ENCODE measurements around the gene VPS45.
"Not testable (repeated sequence)": the region's sequence is repeated elsewhere in the genome, so short reads cannot be mapped to it uniquely, and the experiment has no call there.

The VPS45 gene

GRCh38 chr1:150180474-150180873, 112.9 kb downstream of the VPS45 start:
- in situ Hi-C loops (cut with HindIII; ENCODE audit: low pct_ligation_motif_present, low sequenced_read_pairs): loop anchor here (25.0 kb wide), 1 partner anchor 93 kb away; no protein-coding TSS in a partner anchor
- H3K27ac ChIP-seq: no peak overlapping the region
- no peaks in the 10 kb centered on the region for H3K36me3 ChIP-seq (replicated peaks)
- DNase-seq: no peak
- no peak overlapping the region for H3K4me3 ChIP-seq (ENCODE audit: low read depth, low read length)
- no peaks in the 10 kb centered on the region for H3K27me3 ChIP-seq (replicated peaks)
- TF ChIP-seq, protein P1, sequence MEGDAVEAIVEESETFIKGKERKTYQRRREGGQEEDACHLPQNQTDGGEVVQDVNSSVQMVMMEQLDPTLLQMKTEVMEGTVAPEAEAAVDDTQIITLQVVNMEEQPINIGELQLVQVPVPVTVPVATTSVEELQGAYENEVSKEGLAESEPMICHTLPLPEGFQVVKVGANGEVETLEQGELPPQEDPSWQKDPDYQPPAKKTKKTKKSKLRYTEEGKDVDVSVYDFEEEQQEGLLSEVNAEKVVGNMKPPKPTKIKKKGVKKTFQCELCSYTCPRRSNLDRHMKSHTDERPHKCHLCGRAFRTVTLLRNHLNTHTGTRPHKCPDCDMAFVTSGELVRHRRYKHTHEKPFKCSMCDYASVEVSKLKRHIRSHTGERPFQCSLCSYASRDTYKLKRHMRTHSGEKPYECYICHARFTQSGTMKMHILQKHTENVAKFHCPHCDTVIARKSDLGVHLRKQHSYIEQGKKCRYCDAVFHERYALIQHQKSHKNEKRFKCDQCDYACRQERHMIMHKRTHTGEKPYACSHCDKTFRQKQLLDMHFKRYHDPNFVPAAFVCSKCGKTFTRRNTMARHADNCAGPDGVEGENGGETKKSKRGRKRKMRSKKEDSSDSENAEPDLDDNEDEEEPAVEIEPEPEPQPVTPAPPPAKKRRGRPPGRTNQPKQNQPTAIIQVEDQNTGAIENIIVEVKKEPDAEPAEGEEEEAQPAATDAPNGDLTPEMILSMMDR (IDR thresholded peaks at IDR 0.05; ENCODE audit: low read depth, low read length, missing control alignments): no peak

- Histone ChIP-seq H3K27me3 (replicated peaks) (no peaks in the 10 kb centered on the region), H3K36me3 (replicated peaks) (no peaks in the 10 kb centered on the region), H3K27ac (no peak overlapping the region), H3K4me3 (ENCODE audit: low read depth, low read length) (no peak overlapping the region)
- DNase-seq: no peak
- TF ChIP-seq, protein P1 (IDR thresholded peaks at IDR 0.05; ENCODE audit: low read depth, low read length, missing control alignments): no peak
- in situ Hi-C loops (cut with HindIII; ENCODE audit: low pct_ligation_motif_present, low sequenced_read_pairs): loop anchor here (25.0 kb wide), 1 partner anchor 95 kb away; no protein-coding TSS in a partner anchor
These were observed 114.7 kb downstream of the VPS45 start for GRCh38 chr1:150182247-150182646.

GRCh38 chr1:150183061-150183460, 115.5 kb downstream of the VPS45 start:
- DNase-seq: no peak
- TF ChIP-seq, protein P1 (IDR thresholded peaks at IDR 0.05; ENCODE audit: low read depth, low read length, missing control alignments): no peak
- no peaks in the 10 kb centered on the region for H3K27me3 ChIP-seq (replicated peaks)
- no peak overlapping the region for H3K27ac ChIP-seq
- no peak overlapping the region for H3K4me3 ChIP-seq (ENCODE audit: low read depth, low read length)
- H3K36me3 ChIP-seq (replicated peaks): no peaks in the 10 kb centered on the region
- in situ Hi-C loops (cut with HindIII; ENCODE audit: low pct_ligation_motif_present, low sequenced_read_pairs): loop anchor here (25.0 kb wide), 1 partner anchor 96 kb away; no protein-coding TSS in a partner anchor

- TF ChIP-seq, protein P1 (IDR thresholded peaks at IDR 0.05; ENCODE audit: low read depth, low read length, missing control alignments): no peak
- in situ Hi-C loops (cut with HindIII; ENCODE audit: low pct_ligation_motif_present, low sequenced_read_pairs): loop anchor here (25.0 kb wide), 1 partner anchor 98 kb away; no protein-coding TSS in a partner anchor
- DNase-seq: no peak
- peak overlapping the region; percentile 90 for H3K27ac ChIP-seq
- no peak overlapping the region for H3K4me3 ChIP-seq (ENCODE audit: low read depth, low read length)
- no peaks in the 10 kb centered on the region for H3K36me3 ChIP-seq (replicated peaks)
- H3K27me3 ChIP-seq (replicated peaks): no peaks in the 10 kb centered on the region
These were observed 117.9 kb downstream of the VPS45 start for GRCh38 chr1:150185481-150185880.

- in situ Hi-C loops (cut with HindIII; ENCODE audit: low pct_ligation_motif_present, low sequenced_read_pairs): loop anchor here (25.0 kb wide), 1 partner anchor 99 kb away; no protein-coding TSS in a partner anchor
- not testable (repeated sequence) for DNase-seq; H3K27me3 ChIP-seq (replicated peaks); H3K36me3 ChIP-seq (replicated peaks); H3K4me3 ChIP-seq (ENCODE audit: low read depth, low read length)
- peak overlapping the region; percentile 90 for H3K27ac ChIP-seq
These were observed 118.8 kb downstream of the VPS45 start for GRCh38 chr1:150186438-150186788.

DNA sequence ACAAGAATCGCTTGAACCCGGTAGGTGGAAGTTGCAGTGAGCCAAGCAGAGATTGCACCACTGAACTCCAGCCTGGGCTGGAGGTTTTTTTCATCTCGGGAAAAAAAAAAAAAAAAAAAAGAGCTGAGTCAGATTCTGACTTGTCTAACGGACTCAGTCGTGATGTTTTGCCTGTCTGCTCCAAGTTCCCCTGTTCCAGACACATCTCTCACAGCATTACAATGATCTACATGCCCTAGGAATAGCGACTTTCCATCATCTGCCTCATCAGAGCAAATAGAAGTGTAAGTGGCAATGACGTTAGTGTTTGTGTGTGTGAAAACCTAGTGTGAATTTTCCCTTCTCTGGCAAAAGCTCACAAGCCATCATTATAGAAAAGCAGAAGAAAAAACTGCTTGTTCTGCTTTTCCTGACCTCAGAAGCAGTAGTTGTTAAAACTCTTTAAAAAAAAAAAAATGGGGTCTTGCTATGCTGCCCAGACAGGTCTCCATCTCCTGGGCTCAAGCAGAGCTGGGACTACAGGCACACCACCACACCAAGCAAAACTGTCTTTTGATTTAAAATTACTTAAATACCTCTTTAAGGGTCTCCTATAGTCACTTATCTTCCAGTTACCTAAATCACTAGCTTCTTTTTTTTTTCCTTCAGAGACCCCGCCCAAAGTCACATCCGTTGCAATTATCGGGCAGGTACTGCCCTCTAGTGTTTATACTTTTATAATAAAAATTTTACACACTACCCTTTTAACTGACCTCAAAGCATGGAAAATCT, 119.4 kb downstream of the VPS45 start:
- in situ Hi-C loops (cut with HindIII; ENCODE audit: low pct_ligation_motif_present, low sequenced_read_pairs): loop anchor here (25.0 kb wide), 1 partner anchor 100 kb away; no protein-coding TSS in a partner anchor
- TF ChIP-seq, protein P1 (IDR thresholded peaks at IDR 0.05; ENCODE audit: low read depth, low read length, missing control alignments): peak; percentile 45
- Histone ChIP-seq H3K36me3 (replicated peaks) (no peaks in the 10 kb centered on the region), H3K27ac (peak overlapping the region; percentile 90), H3K4me3 (ENCODE audit: low read depth, low read length) (peak overlapping the region; percentile 30), H3K27me3 (replicated peaks) (no peaks in the 10 kb centered on the region)
- DNase-seq: peak; percentile 74

Data from brain microvascular endothelial cell (primary cell).